CD4-positive, CD25-positive, alpha-beta regulatory T cell (primary cell): Measurements from ENCODE around the gene COX7A1. TPM values are rescaled to one million over a fixed set of nuclear protein-coding genes. Genes with fewer than 3 reads are reported as not detected.

Experiments
- ATAC-seq, 2 donors: fragments of 150-1000 bp; cut with Tn5 transposase; one replicate each; pipeline ENCODE4 v1.10.0; 2021; ENCODE audit warnings: low read depth in 2 of 2, moderate number of reproducible peaks in 2 of 2, moderate library complexity in 1 of 2
- DNase-seq, 3 donors: peaks; one replicate each; pipeline versions ENCODE4 v3.0.0 to v3.0.0-alpha.2; 2012 to 2022; ENCODE audit warnings: mixed read lengths in 1 of 3
- H3K27ac ChIP-seq: one replicate; pipeline ENCODE4 v1.7.0; 2013; ENCODE audit warnings: mild to moderate bottlenecking, low read length; ENCODE audit not compliant: insufficient read depth, poor library complexity, severe bottlenecking
- H3K27me3 ChIP-seq: one replicate; pipeline ENCODE4 v1.7.0; 2013; ENCODE audit warnings: low read length; ENCODE audit not compliant: control insufficient read depth, insufficient read depth
- H3K36me3 ChIP-seq: one replicate; pipeline ENCODE4 v1.7.0; 2013; ENCODE audit warnings: mild to moderate bottlenecking, low read length, moderate library complexity; ENCODE audit not compliant: control insufficient read depth, insufficient read depth
- H3K4me1 ChIP-seq: 2 replicates; pipeline ENCODE4 v1.7.0; 2013; ENCODE audit warnings: mild to moderate bottlenecking, low read length; ENCODE audit not compliant: insufficient read depth, control insufficient read depth, poor library complexity, severe bottlenecking
- H3K4me3 ChIP-seq: one replicate; pipeline ENCODE4 v1.7.0; 2013; ENCODE audit warnings: low read depth, mild to moderate bottlenecking, low read length, moderate library complexity
- H3K9me3 ChIP-seq, 2 experiments: 1 replicate in 1 of 2; 2 replicates in 1 of 2; pipeline ENCODE4 v1.7.0; 2013; ENCODE audit warnings: low read length in 2 of 2, mild to moderate bottlenecking in 1 of 2, moderate library complexity in 1 of 2; ENCODE audit not compliant: control insufficient read depth in 2 of 2
- H3K27ac Mint-ChIP-seq, 3 donors: one replicate each; pipeline ENCODE4 v1.8.0; 2020 to 2022; ENCODE audit warnings: mild to moderate bottlenecking in 3 of 3, mixed read lengths in 3 of 3, moderate library complexity in 2 of 3
- H3K27me3 Mint-ChIP-seq: one replicate; pipeline ENCODE4 v1.8.0; 2022; ENCODE audit warnings: mild to moderate bottlenecking, mixed read lengths
- H3K36me3 Mint-ChIP-seq: one replicate; pipeline ENCODE4 v1.8.0; 2020; ENCODE audit warnings: mixed read lengths
- H3K4me1 Mint-ChIP-seq, 4 donors: one replicate each; pipeline ENCODE4 v1.8.0; 2020 to 2022; ENCODE audit warnings: mixed read lengths in 4 of 4, mild to moderate bottlenecking in 1 of 4
- H3K4me3 Mint-ChIP-seq, 4 donors: one replicate each; pipeline ENCODE4 v1.8.0; 2020 to 2022; ENCODE audit warnings: mild to moderate bottlenecking in 4 of 4, mixed read lengths in 4 of 4, moderate library complexity in 3 of 4
- H3K9me3 Mint-ChIP-seq, 7 donors: one replicate each; pipeline ENCODE4 v1.8.0; 2020 to 2022; ENCODE audit warnings: mixed read lengths in 7 of 7, mild to moderate bottlenecking in 3 of 7, moderate library complexity in 2 of 7
- polyA plus RNA-seq, 4 donors: library from polyadenylated mRNA; unstranded; fragments of 300-500 nt; fragmentation: Illumina TruSeq; gene quantifications; one replicate each; pipeline ENCODE4 v1.2.3, GENCODE V29; 2021
- total RNA-seq: library from RNA; stranded (reverse); gene quantifications from one replicate; pipeline ENCODE4 v1.2.3, GENCODE V29; 2022

The COX7A1 gene
- total and polyA plus RNA-seq, 5 donors from 2014 or later = not detected

DNA sequence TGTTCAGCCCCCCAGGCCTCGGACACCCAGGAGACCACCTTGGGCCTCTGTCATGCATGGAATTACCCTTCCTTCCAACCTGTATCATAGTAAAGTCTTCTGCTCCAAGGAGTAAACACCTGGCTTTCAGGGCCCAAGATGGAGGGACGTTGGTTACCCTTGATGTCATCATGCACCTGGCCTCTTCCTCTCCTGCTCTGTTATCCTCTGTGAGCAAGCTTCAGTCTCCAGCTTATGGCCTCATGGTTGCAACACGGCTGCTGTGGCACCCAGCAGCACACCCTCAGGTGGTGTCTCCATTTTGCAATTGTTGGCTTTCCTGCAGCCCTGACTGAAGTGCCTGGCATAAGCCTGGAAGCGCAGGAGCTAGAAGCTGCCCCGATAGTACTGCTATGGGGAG is 45.3 kb downstream of the COX7A1 start:
- Histone ChIP-seq H3K4me3 (no peak overlapping the region), H3K27ac (no peak overlapping the region), H3K27me3 (no peaks in the 10 kb centered on the region), H3K9me3 (no peaks in the 10 kb centered on the region), H3K36me3 (no peaks in the 10 kb centered on the region), H3K4me1 (no peaks in the 10 kb centered on the region)
- H3K27me3 Mint-ChIP-seq = no peaks in the 10 kb centered on the region
- peaks cover 6% of the 10 kb centered on the region for H3K36me3 Mint-ChIP-seq
- H3K27ac Mint-ChIP-seq = no peak overlapping the region
- no peak for DNase-seq
- no peaks in the 10 kb centered on the region for H3K9me3 Mint-ChIP-seq
- H3K4me3 Mint-ChIP-seq = no peak overlapping the region
- peaks cover 0 to 2% (median 1%) of the 10 kb centered on the region in 4 donors for H3K4me1 Mint-ChIP-seq
- no peak for ATAC-seq

DNA sequence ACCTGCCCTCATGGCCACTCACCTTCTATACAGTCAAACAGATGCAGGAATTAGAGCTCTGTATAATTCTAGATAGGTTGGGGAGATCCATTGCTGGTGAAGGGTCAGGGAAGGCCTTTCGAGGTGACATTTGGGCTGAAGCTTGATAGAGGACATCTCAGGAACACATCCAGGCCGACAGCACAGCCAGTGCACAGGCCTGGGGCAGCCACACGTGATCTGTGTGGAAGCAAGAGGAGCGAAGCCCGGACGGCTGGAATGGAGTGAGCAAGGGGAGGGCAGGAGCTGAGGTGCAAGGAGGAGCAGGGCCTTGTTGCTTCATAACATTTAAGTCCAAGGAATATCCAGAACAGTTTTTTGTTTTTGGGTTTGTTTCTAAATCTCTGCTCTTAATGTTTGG is 45.8 kb downstream of the COX7A1 start:
- Mint-ChIP-seq H3K4me1 (peaks cover 0 to 2% (median 1%) of the 10 kb centered on the region in 4 donors), H3K9me3 (no peaks in the 10 kb centered on the region), H3K27me3 (no peaks in the 10 kb centered on the region), H3K27ac (no peak overlapping the region), H3K36me3 (peaks cover 1% of the 10 kb centered on the region), H3K4me3 (peak overlapping the region in 2 of 4 donors; percentile 84)
- ATAC-seq = no peak
- no peak for DNase-seq
- Histone ChIP-seq H3K27me3 (no peaks in the 10 kb centered on the region), H3K4me1 (no peaks in the 10 kb centered on the region), H3K27ac (no peak overlapping the region), H3K9me3 (no peaks in the 10 kb centered on the region), H3K36me3 (no peaks in the 10 kb centered on the region), H3K4me3 (no peak overlapping the region)

DNA sequence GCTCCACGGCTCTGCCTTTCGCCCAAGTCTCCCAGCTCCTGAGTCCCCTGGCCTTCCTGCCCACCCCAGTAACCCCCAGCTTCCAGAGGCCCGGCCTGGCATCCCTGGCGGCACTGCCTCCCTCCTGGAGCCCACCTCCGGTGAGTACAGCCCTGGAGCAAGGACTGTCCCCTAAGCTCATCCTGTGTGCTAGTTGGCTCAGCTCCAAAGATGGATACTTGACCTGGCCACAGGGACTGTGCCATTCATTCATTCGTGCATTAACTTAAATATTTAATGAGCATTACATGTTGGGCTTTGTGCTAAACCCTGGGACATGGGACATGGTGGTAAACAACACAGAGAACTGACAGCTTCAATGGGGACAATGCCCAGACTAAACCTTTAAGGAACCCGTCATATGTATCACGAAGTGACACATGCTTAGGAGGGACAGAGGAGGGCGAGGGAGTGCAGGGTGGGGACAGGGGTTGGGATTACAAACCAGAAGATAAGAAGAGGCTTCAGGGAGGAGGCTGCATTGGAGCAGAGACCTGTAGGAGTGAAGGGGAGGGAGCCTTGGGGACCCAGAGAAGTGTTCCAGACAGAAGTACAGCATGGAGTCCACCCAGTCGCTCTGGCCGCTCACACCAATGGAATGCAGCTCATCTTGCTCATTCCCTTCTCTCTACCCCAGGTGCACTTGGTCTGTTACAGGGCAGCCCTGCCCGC is 48.2 kb downstream of the COX7A1 start:
- no peak overlapping the region for H3K4me3 ChIP-seq
- no peaks in the 10 kb centered on the region for H3K27me3 Mint-ChIP-seq
- peaks cover 0 to 2% (median 1%) of the 10 kb centered on the region in 4 donors for H3K4me1 Mint-ChIP-seq
- H3K27me3 ChIP-seq = no peaks in the 10 kb centered on the region
- no peaks in the 10 kb centered on the region for H3K9me3 Mint-ChIP-seq
- no peaks in the 10 kb centered on the region for H3K36me3 ChIP-seq
- no peaks in the 10 kb centered on the region for H3K9me3 ChIP-seq
- no peak for DNase-seq
- H3K4me1 ChIP-seq = no peaks in the 10 kb centered on the region
- H3K27ac ChIP-seq = no peak overlapping the region
- no peaks in the 10 kb centered on the region for H3K36me3 Mint-ChIP-seq
- no peak for ATAC-seq
- peak overlapping the region in 1 of 4 donors; percentile 58 for H3K4me3 Mint-ChIP-seq
- H3K27ac Mint-ChIP-seq = peak overlapping the region in 2 of 3 donors; percentile 62 to 69

DNA sequence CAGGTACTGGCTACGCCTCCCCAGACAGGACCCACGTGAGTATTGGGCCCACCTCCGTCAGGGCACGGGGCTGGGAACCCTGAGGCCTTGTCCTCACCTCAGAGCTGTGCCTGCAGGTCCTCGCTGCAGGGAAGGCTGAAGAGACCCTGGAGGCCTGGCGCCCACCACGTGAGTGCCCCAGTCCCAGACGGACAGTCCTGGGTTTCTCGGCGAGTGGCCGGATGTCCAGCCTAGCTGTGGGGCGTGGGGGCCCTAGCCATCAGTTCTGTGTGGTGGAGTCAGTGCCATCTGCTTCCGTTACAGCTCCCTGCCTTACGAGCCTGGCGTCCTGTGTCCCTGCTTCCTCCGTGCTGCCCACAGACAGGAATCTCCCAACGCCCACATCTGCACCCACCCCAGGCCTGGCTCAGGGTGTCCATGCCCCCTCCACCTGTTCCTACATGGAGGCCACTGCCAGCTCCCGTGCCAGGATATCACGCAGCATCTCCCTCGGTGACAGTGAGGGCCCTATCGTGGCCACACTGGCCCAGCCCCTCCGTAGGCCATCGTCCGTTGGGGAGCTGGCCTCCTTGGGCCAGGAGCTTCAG is 49.1 kb downstream of the COX7A1 start:
- no peak overlapping the region for H3K4me3 ChIP-seq
- no peaks in the 10 kb centered on the region for H3K4me1 ChIP-seq
- Mint-ChIP-seq H3K27ac (peak overlapping the region in 1 of 3 donors; percentile 51), H3K36me3 (no peaks in the 10 kb centered on the region), H3K9me3 (no peaks in the 10 kb centered on the region), H3K4me3 (no peak overlapping the region), H3K4me1 (peaks cover 0 to 2% (median 1%) of the 10 kb centered on the region in 4 donors), H3K27me3 (no peaks in the 10 kb centered on the region)
- H3K36me3 ChIP-seq = no peaks in the 10 kb centered on the region
- no peaks in the 10 kb centered on the region for H3K9me3 ChIP-seq
- no peak overlapping the region for H3K27ac ChIP-seq
- H3K27me3 ChIP-seq = no peaks in the 10 kb centered on the region
- ATAC-seq (no peak), DNase-seq (no peak)

DNA sequence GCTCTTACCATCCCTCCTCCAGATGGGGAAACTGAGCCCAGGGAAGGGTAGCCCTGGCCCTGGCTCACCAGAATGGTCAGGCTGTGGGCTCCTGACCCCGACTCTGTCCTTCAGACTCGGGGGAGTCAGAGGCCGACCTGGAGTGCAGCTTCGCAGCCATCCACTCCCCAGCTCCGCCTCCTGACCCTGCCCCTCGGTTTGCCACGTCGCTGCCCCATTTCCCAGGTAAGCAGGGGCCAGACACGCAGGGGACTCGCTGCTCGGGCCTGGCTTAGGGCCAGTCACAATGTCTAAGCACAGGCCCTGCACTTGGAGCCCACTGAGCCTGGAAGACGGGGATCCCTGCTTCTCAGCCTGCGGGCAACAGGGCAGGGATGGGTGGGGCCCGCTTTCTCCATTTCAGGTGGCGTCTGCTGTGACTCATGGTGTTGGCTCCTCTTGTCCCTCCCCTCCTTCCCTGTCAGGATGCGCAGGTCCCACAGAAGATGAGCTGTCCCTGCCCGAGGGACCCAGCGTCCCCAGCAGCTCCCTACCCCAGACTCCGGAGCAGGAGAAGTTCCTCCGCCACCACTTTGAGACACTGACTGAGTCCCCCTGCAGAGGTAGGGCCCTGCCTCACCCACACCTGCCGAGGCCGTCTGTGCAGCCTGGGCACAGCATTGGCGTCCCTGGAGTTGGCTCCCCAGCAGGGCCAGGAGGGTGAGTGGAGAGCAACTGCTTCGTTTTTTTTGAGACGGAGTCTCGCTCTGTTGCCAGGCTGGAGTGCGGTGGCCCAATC is 50.5 kb downstream of the COX7A1 start:
- H3K27me3 ChIP-seq = no peaks in the 10 kb centered on the region
- no peak overlapping the region for H3K27ac ChIP-seq
- H3K36me3 ChIP-seq = no peaks in the 10 kb centered on the region
- peaks cover 6% of the 10 kb centered on the region for H3K36me3 Mint-ChIP-seq
- H3K4me3 ChIP-seq = no peak overlapping the region
- no peaks in the 10 kb centered on the region for H3K27me3 Mint-ChIP-seq
- no peaks in the 10 kb centered on the region for H3K9me3 Mint-ChIP-seq
- H3K4me3 Mint-ChIP-seq = no peak overlapping the region
- DNase-seq = no peak
- peak in 1 of 2 donors; percentile 21 for ATAC-seq
- no peak overlapping the region for H3K27ac Mint-ChIP-seq
- H3K4me1 Mint-ChIP-seq = peaks cover 0 to 2% (median 1%) of the 10 kb centered on the region in 4 donors
- no peaks in the 10 kb centered on the region for H3K9me3 ChIP-seq
- H3K4me1 ChIP-seq = no peaks in the 10 kb centered on the region

Other genes starting within 250 kb of the COX7A1 start
- gene HCST, start 249.9 kb downstream of the COX7A1 start, total RNA-seq = 104 TPM
- 100 to 1,000 TPM; 640 to 863 (median 760) TPM for gene HCST, start 249.9 kb downstream of the COX7A1 start, polyA plus RNA-seq
- gene TYROBP, start 244.2 kb downstream of the COX7A1 start, total RNA-seq = not detected
- 1 to 10 TPM in 3 of 4 donors, under 1 TPM in 1; 0.49 to 6.9 (median 2.1) TPM for gene TYROBP, start 244.2 kb downstream of the COX7A1 start, polyA plus RNA-seq
- gene LRFN3, start 216.1 kb downstream of the COX7A1 start, total RNA-seq = 7.7 TPM
- gene LRFN3, start 216.1 kb downstream of the COX7A1 start, polyA plus RNA-seq = 1 to 10 TPM in 1 of 4 donors, under 1 TPM in 3; 0.63 to 1.4 (median 0.84) TPM
- 11.8 TPM for gene SDHAF1, start 157.3 kb downstream of the COX7A1 start, total RNA-seq
- gene SDHAF1, start 157.3 kb downstream of the COX7A1 start, polyA plus RNA-seq = 10 to 100 TPM; 44.0 to 71.2 (median 67.4) TPM
- 1.5 TPM for gene SYNE4, start 143.6 kb downstream of the COX7A1 start, total RNA-seq
- gene SYNE4, start 143.6 kb downstream of the COX7A1 start, polyA plus RNA-seq = under 1 TPM in 1 of 4 donors, not detected in 3; 0.40 TPM
- gene ALKBH6, start 138.2 kb downstream of the COX7A1 start, total RNA-seq = 35.8 TPM
- 10 to 100 TPM; 18.3 to 32.7 (median 24.8) TPM for gene ALKBH6, start 138.2 kb downstream of the COX7A1 start, polyA plus RNA-seq
- 1.4 TPM for gene CLIP3, start 119.6 kb downstream of the COX7A1 start, total RNA-seq
- gene CLIP3, start 119.6 kb downstream of the COX7A1 start, polyA plus RNA-seq = 1 to 10 TPM in 1 of 4 donors, under 1 TPM in 3; 0.38 to 1.3 (median 0.61) TPM
- 2.9 TPM for gene THAP8, start 98.2 kb downstream of the COX7A1 start, total RNA-seq
- gene THAP8, start 98.2 kb downstream of the COX7A1 start, polyA plus RNA-seq = 1 to 10 TPM; 3.5 to 8.2 (median 6.7) TPM
- 6.8 TPM for gene WDR62, start 97.5 kb downstream of the COX7A1 start, total RNA-seq
- under 1 TPM in 3 of 4 donors, not detected in 1; 0.21 to 0.46 (median 0.44) TPM for gene WDR62, start 97.5 kb downstream of the COX7A1 start, polyA plus RNA-seq
- not detected for gene OVOL3, start 41.3 kb downstream of the COX7A1 start, total RNA-seq
- gene OVOL3, start 41.3 kb downstream of the COX7A1 start, polyA plus RNA-seq = not detected
- 29.4 TPM for gene POLR2I, start 37.6 kb downstream of the COX7A1 start, total RNA-seq
- gene POLR2I, start 37.6 kb downstream of the COX7A1 start, polyA plus RNA-seq = 100 to 1,000 TPM; 128 to 185 (median 160) TPM
- gene TBCB, start 37.0 kb downstream of the COX7A1 start, total RNA-seq = 129 TPM
- 100 to 1,000 TPM; 235 to 346 (median 289) TPM for gene TBCB, start 37.0 kb downstream of the COX7A1 start, polyA plus RNA-seq
- 262 TPM for gene CAPNS1, start 12.4 kb downstream of the COX7A1 start, total RNA-seq
- gene CAPNS1, start 12.4 kb downstream of the COX7A1 start, polyA plus RNA-seq = 100 to 1,000 TPM; 105 to 185 (median 140) TPM
- 5.7 TPM for gene ZNF565, start 62.2 kb upstream of the COX7A1 start, total RNA-seq
- gene ZNF565, start 62.2 kb upstream of the COX7A1 start, polyA plus RNA-seq = 1 to 10 TPM; 1.0 to 3.5 (median 2.4) TPM
- 26.4 TPM for gene ZNF146, start 62.7 kb upstream of the COX7A1 start, total RNA-seq
- gene ZNF146, start 62.7 kb upstream of the COX7A1 start, polyA plus RNA-seq = 10 to 100 TPM; 54.5 to 67.2 (median 60.6) TPM
- 4.8 TPM for gene ZFP14, start 226.8 kb upstream of the COX7A1 start, total RNA-seq
- 1 to 10 TPM; 3.0 to 4.8 (median 3.8) TPM for gene ZFP14, start 226.8 kb upstream of the COX7A1 start, polyA plus RNA-seq